Measurements from ENCODE around the gene FARP1. TPM values are rescaled to one million over a fixed set of nuclear protein-coding genes. Genes with fewer than 3 reads are reported as not detected.

Gene FARP1
- polyA plus RNA-seq, 4 donors = 0.89 to 23.4 (median 6.2) TPM

- Histone ChIP-seq H3K4me1 (ENCODE audit: control insufficient read depth in 3 of 3, insufficient read depth in 2 of 3, low read depth in 1 of 3, low read length in 2 of 3) (no peaks in the 10 kb centered on the region), H3K9me3 (ENCODE audit: control insufficient read depth in 2 of 2, insufficient read depth in 1 of 2, low read depth in 1 of 2, low read length in 1 of 2) (peaks cover 0 to 3% of the 10 kb centered on the region in 2 donors), H3K36me3 (ENCODE audit: control insufficient read depth in 3 of 3, insufficient read depth in 2 of 3, low read depth in 1 of 3, low read length in 3 of 3) (no peaks in the 10 kb centered on the region), H3K27me3 (ENCODE audit: control insufficient read depth in 3 of 3, insufficient read depth in 3 of 3, low read length in 3 of 3) (no peaks in the 10 kb centered on the region), H3K27ac (ENCODE audit: low read depth in 1 of 3, low read length in 2 of 3) (no peak overlapping the region), H3K4me3 (ENCODE audit: low read depth in 1 of 3, low read length in 3 of 3) (no peak overlapping the region)
- no peak for FAIRE-seq
- DNase-seq = no peak
Observed at GRCh38 chr13:98118865-98119264, 24.0 kb upstream of the FARP1 start.

GRCh38 chr13:98123176-98123575, 19.7 kb upstream of the FARP1 start:
- Histone ChIP-seq H3K36me3 (ENCODE audit: control insufficient read depth in 3 of 3, insufficient read depth in 2 of 3, low read depth in 1 of 3, low read length in 3 of 3) (no peaks in the 10 kb centered on the region), H3K27me3 (ENCODE audit: control insufficient read depth in 3 of 3, insufficient read depth in 3 of 3, low read length in 3 of 3) (peaks cover 0 to 2% (median 0%) of the 10 kb centered on the region in 3 donors), H3K9me3 (ENCODE audit: control insufficient read depth in 2 of 2, insufficient read depth in 1 of 2, low read depth in 1 of 2, low read length in 1 of 2) (peaks cover 0 to 3% of the 10 kb centered on the region in 2 donors), H3K4me1 (ENCODE audit: control insufficient read depth in 3 of 3, insufficient read depth in 2 of 3, low read depth in 1 of 3, low read length in 2 of 3) (no peaks in the 10 kb centered on the region), H3K27ac (ENCODE audit: low read depth in 1 of 3, low read length in 2 of 3) (no peak overlapping the region), H3K4me3 (ENCODE audit: low read depth in 1 of 3, low read length in 3 of 3) (no peak overlapping the region)
- 70 to 100% (median 93%) methylated on average over 1 of the region's 1 CpG for WGBS, 3 donors
- FAIRE-seq (no peak), DNase-seq (no peak)

GRCh38 chr13:98129059-98129746, 13.7 kb upstream of the FARP1 start:
- DNase-seq = no peak
- H3K27ac ChIP-seq (ENCODE audit: low read depth in 1 of 3, low read length in 2 of 3) = no peak overlapping the region
- H3K27me3 ChIP-seq (ENCODE audit: control insufficient read depth in 3 of 3, insufficient read depth in 3 of 3, low read length in 3 of 3) = peaks cover 0 to 4% (median 3%) of the 10 kb centered on the region in 3 donors
- WGBS, 3 donors = 87 to 95% (median 92%) methylated on average over 5 of the region's 5 CpGs
- H3K4me3 ChIP-seq (ENCODE audit: low read depth in 1 of 3, low read length in 3 of 3) = no peak overlapping the region
- H3K36me3 ChIP-seq (ENCODE audit: control insufficient read depth in 3 of 3, insufficient read depth in 2 of 3, low read depth in 1 of 3, low read length in 3 of 3) = no peaks in the 10 kb centered on the region
- no peaks in the 10 kb centered on the region for H3K9me3 ChIP-seq (ENCODE audit: control insufficient read depth in 2 of 2, insufficient read depth in 1 of 2, low read depth in 1 of 2, low read length in 1 of 2)
- H3K4me1 ChIP-seq (ENCODE audit: control insufficient read depth in 3 of 3, insufficient read depth in 2 of 3, low read depth in 1 of 3, low read length in 2 of 3) = no peaks in the 10 kb centered on the region
- no peak for FAIRE-seq

GRCh38 chr13:98133946-98134345, 8.9 kb upstream of the FARP1 start:
- Histone ChIP-seq H3K27ac (ENCODE audit: low read depth in 1 of 3, low read length in 2 of 3) (no peak overlapping the region), H3K9me3 (ENCODE audit: control insufficient read depth in 2 of 2, insufficient read depth in 1 of 2, low read depth in 1 of 2, low read length in 1 of 2) (no peaks in the 10 kb centered on the region), H3K27me3 (ENCODE audit: control insufficient read depth in 3 of 3, insufficient read depth in 3 of 3, low read length in 3 of 3) (peaks cover 0 to 3% (median 2%) of the 10 kb centered on the region in 3 donors), H3K4me1 (ENCODE audit: control insufficient read depth in 3 of 3, insufficient read depth in 2 of 3, low read depth in 1 of 3, low read length in 2 of 3) (no peaks in the 10 kb centered on the region), H3K36me3 (ENCODE audit: control insufficient read depth in 3 of 3, insufficient read depth in 2 of 3, low read depth in 1 of 3, low read length in 3 of 3) (no peaks in the 10 kb centered on the region), H3K4me3 (ENCODE audit: low read depth in 1 of 3, low read length in 3 of 3) (no peak overlapping the region)
- FAIRE-seq = no peak
- DNase-seq = no peak
- WGBS, 3 donors = 56 to 66% (median 57%) methylated on average over 3 of the region's 3 CpGs

- Histone ChIP-seq H3K4me1 (ENCODE audit: control insufficient read depth in 3 of 3, insufficient read depth in 2 of 3, low read depth in 1 of 3, low read length in 2 of 3) (no peaks in the 10 kb centered on the region), H3K27me3 (ENCODE audit: control insufficient read depth in 3 of 3, insufficient read depth in 3 of 3, low read length in 3 of 3) (peaks cover 0 to 3% (median 0%) of the 10 kb centered on the region in 3 donors), H3K9me3 (ENCODE audit: control insufficient read depth in 2 of 2, insufficient read depth in 1 of 2, low read depth in 1 of 2, low read length in 1 of 2) (no peaks in the 10 kb centered on the region), H3K27ac (ENCODE audit: low read depth in 1 of 3, low read length in 2 of 3) (no peak overlapping the region), H3K36me3 (ENCODE audit: control insufficient read depth in 3 of 3, insufficient read depth in 2 of 3, low read depth in 1 of 3, low read length in 3 of 3) (no peaks in the 10 kb centered on the region), H3K4me3 (ENCODE audit: low read depth in 1 of 3, low read length in 3 of 3) (no peak overlapping the region)
- 91 to 97% (median 95%) methylated on average over 1 of the region's 1 CpG for WGBS, 3 donors
- DNase-seq (no peak), FAIRE-seq (no peak)
Observed at GRCh38 chr13:98134901-98135300, 8.0 kb upstream of the FARP1 start.

- Histone ChIP-seq H3K9me3 (ENCODE audit: control insufficient read depth in 2 of 2, insufficient read depth in 1 of 2, low read depth in 1 of 2, low read length in 1 of 2) (no peaks in the 10 kb centered on the region), H3K4me1 (ENCODE audit: control insufficient read depth in 3 of 3, insufficient read depth in 2 of 3, low read depth in 1 of 3, low read length in 2 of 3) (peaks cover 0 to 12% (median 0%) of the 10 kb centered on the region in 3 donors), H3K36me3 (ENCODE audit: control insufficient read depth in 3 of 3, insufficient read depth in 2 of 3, low read depth in 1 of 3, low read length in 3 of 3) (no peaks in the 10 kb centered on the region), H3K27ac (ENCODE audit: low read depth in 1 of 3, low read length in 2 of 3) (no peak overlapping the region), H3K27me3 (ENCODE audit: control insufficient read depth in 3 of 3, insufficient read depth in 3 of 3, low read length in 3 of 3) (peaks cover 0 to 11% (median 0%) of the 10 kb centered on the region in 3 donors), H3K4me3 (ENCODE audit: low read depth in 1 of 3, low read length in 3 of 3) (no peak overlapping the region)
- DNase-seq (no peak), FAIRE-seq (no peak)
- WGBS, 3 donors = 86 to 95% (median 94%) methylated on average over 7 of the region's 7 CpGs
Observed at GRCh38 chr13:98141091-98141490, 1.8 kb upstream of the FARP1 start.

- H3K36me3 ChIP-seq (ENCODE audit: control insufficient read depth in 3 of 3, insufficient read depth in 2 of 3, low read depth in 1 of 3, low read length in 3 of 3) = no peaks in the 10 kb centered on the region
- FAIRE-seq = no peak
- H3K27ac ChIP-seq (ENCODE audit: low read depth in 1 of 3, low read length in 2 of 3) = no peak overlapping the region
- H3K9me3 ChIP-seq (ENCODE audit: control insufficient read depth in 2 of 2, insufficient read depth in 1 of 2, low read depth in 1 of 2, low read length in 1 of 2) = no peaks in the 10 kb centered on the region
- H3K4me1 ChIP-seq (ENCODE audit: control insufficient read depth in 3 of 3, insufficient read depth in 2 of 3, low read depth in 1 of 3, low read length in 2 of 3) = peaks cover 0 to 12% (median 0%) of the 10 kb centered on the region in 3 donors
- H3K4me3 ChIP-seq (ENCODE audit: low read depth in 1 of 3, low read length in 3 of 3) = peak overlapping the region in 2 of 3 donors; percentile 62 to 71
- no peak for DNase-seq
- 25 to 36% (median 26%) methylated on average over 24 to 27 of the region's 27 CpGs for WGBS, 3 donors
- peaks cover 0 to 11% (median 0%) of the 10 kb centered on the region in 3 donors for H3K27me3 ChIP-seq (ENCODE audit: control insufficient read depth in 3 of 3, insufficient read depth in 3 of 3, low read length in 3 of 3)
Observed at GRCh38 chr13:98141509-98142379, 1.1 kb upstream of the FARP1 start.

DNA sequence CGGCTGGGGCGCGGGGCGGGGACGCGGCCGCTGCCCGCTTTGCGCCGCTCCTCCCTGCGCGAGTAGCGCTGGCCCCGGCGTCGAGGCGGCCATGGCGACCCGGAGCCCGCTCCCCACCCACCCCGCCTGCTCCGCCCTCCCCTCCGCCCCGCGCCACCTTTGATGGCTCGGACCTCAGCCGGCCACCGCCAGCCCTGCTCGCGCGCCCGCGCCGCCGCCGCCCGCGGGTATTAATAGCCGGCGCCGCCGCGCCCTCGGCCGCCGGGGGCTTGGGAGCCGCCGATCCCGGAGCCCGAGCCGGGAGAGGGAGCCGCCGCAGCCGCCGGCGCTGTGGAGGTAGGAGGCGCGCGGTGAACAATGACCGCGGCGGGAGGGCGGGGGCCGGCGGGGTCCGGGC, 261 bp downstream of the FARP1 start:
- peak overlapping the region; percentile 48 to 71 (median 68) for H3K4me3 ChIP-seq (ENCODE audit: low read depth in 1 of 3, low read length in 3 of 3)
- H3K27ac ChIP-seq (ENCODE audit: low read depth in 1 of 3, low read length in 2 of 3) = peak overlapping the region in 1 of 3 donors; percentile 39
- no peaks in the 10 kb centered on the region for H3K36me3 ChIP-seq (ENCODE audit: control insufficient read depth in 3 of 3, insufficient read depth in 2 of 3, low read depth in 1 of 3, low read length in 3 of 3)
- 1 to 2% (median 2%) methylated on average over 34 to 66 of the region's 66 CpGs for WGBS, 3 donors
- no peak for FAIRE-seq
- DNase-seq = no peak
- peaks cover 0 to 11% (median 0%) of the 10 kb centered on the region in 3 donors for H3K27me3 ChIP-seq (ENCODE audit: control insufficient read depth in 3 of 3, insufficient read depth in 3 of 3, low read length in 3 of 3)
- H3K4me1 ChIP-seq (ENCODE audit: control insufficient read depth in 3 of 3, insufficient read depth in 2 of 3, low read depth in 1 of 3, low read length in 2 of 3) = peaks cover 0 to 12% (median 0%) of the 10 kb centered on the region in 3 donors
- no peaks in the 10 kb centered on the region for H3K9me3 ChIP-seq (ENCODE audit: control insufficient read depth in 2 of 2, insufficient read depth in 1 of 2, low read depth in 1 of 2, low read length in 1 of 2)
